ENCODE measurements around the gene SPARC.

DNA sequence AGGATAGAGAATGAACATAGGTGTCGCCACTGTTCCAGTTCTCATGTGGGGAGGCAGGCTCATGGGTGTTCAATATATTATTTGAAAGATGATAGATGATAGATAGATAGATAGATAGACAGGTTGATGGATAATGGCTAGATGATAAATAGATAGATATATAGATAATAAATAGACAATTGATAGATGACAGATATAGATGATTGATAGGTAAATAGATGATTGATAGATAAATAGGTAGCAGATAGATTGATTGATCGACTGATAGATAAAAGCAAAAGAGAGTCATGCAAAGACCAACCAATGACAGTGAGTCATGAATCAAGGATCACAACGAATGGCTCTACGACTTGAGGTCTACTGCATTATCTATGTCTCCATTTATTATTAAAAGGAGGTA is 30.4 kb downstream of the SPARC start:
- TF ChIP-seq, protein P1, sequence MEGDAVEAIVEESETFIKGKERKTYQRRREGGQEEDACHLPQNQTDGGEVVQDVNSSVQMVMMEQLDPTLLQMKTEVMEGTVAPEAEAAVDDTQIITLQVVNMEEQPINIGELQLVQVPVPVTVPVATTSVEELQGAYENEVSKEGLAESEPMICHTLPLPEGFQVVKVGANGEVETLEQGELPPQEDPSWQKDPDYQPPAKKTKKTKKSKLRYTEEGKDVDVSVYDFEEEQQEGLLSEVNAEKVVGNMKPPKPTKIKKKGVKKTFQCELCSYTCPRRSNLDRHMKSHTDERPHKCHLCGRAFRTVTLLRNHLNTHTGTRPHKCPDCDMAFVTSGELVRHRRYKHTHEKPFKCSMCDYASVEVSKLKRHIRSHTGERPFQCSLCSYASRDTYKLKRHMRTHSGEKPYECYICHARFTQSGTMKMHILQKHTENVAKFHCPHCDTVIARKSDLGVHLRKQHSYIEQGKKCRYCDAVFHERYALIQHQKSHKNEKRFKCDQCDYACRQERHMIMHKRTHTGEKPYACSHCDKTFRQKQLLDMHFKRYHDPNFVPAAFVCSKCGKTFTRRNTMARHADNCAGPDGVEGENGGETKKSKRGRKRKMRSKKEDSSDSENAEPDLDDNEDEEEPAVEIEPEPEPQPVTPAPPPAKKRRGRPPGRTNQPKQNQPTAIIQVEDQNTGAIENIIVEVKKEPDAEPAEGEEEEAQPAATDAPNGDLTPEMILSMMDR (IDR thresholded peaks at IDR 0.05) = no peak
- no peak for TF ChIP-seq ZFX (IDR thresholded peaks at IDR 0.05; ENCODE audit: borderline replicate concordance)
